Frontal cortex (tissue), 4 donors: ENCODE measurements around the gene IL4. TPM values are rescaled to one million over a fixed set of nuclear protein-coding genes. Genes with fewer than 3 reads are reported as not detected.
"Not testable (repeated sequence)": the region's sequence is repeated elsewhere in the genome, so short reads cannot be mapped to it uniquely, and the experiment has no call there.

Experiments
- DNase-seq, 2 donors: peaks; one replicate each; pipeline ENCODE4 v3.0.0; 2012; ENCODE audit warnings: low spot score in 2 of 2
- FAIRE-seq: peaks from 2 replicates; lab custom pipeline; 2012; peaks lifted over from hg19 to GRCh38; lab: Jason Lieb, UNC
- total RNA-seq: library from RNA; depleted of rRNA; stranded (reverse); fragments of >200 nt; gene quantifications from one replicate; pipeline ENCODE4 v1.2.3, GENCODE V29; 2014
- donor health status: control.
- donor health status: control.
- donor health status: control.

IL4 gene
- total RNA-seq: not detected

- no peak for FAIRE-seq
These were observed at the start of gene IL4 for GRCh38 chr5:132673939-132674630. Gene IL4 (plus strand): TSS chr5:132673989. CDS start chr5:132674051, 62 bp downstream.

GRCh38 chr5:132627470-132627869, 46.3 kb upstream of the IL4 start:
- FAIRE-seq (no peak), DNase-seq (no peak)

More at GRCh38 chr5:132673939-132674630, at the start of gene IL4:
- no peak for DNase-seq

GRCh38 chr5:132628814-132629213, 45.0 kb upstream of the IL4 start:
- FAIRE-seq (no peak), DNase-seq (no peak)

GRCh38 chr5:132629230-132629944, 44.4 kb upstream of the IL4 start:
- FAIRE-seq (no peak), DNase-seq (no peak)

GRCh38 chr5:132633587-132633986, 40.2 kb upstream of the IL4 start:
- not testable (repeated sequence) for FAIRE-seq, DNase-seq

GRCh38 chr5:132635873-132636272, 37.9 kb upstream of the IL4 start:
- no peak for DNase-seq

GRCh38 chr5:132637241-132637640, 36.5 kb upstream of the IL4 start:
- FAIRE-seq (no peak), DNase-seq (no peak)

More at GRCh38 chr5:132635873-132636272, 37.9 kb upstream of the IL4 start:
- no peak for FAIRE-seq

GRCh38 chr5:132639706-132640130, 34.1 kb upstream of the IL4 start:
- FAIRE-seq (no peak), DNase-seq (no peak)

GRCh38 chr5:132640613-132641012, 33.2 kb upstream of the IL4 start:
- no peak for FAIRE-seq
- no peak for DNase-seq

- DNase-seq (no peak), FAIRE-seq (no peak)
These were observed 32.5 kb upstream of the IL4 start for GRCh38 chr5:132641241-132641723.

- FAIRE-seq (no peak), DNase-seq (no peak)
These were observed 31.9 kb upstream of the IL4 start for GRCh38 chr5:132641841-132642240.

GRCh38 chr5:132644177-132644576, 29.6 kb upstream of the IL4 start:
- DNase-seq (no peak), FAIRE-seq (no peak)

- DNase-seq (no peak), FAIRE-seq (no peak)
These were observed 27.1 kb upstream of the IL4 start for GRCh38 chr5:132646583-132647266.

- no peak for FAIRE-seq
- no peak for DNase-seq
These were observed 26.3 kb upstream of the IL4 start for GRCh38 chr5:132647473-132647872.

- no peak for FAIRE-seq
- DNase-seq: no peak
These were observed 25.4 kb upstream of the IL4 start for GRCh38 chr5:132648355-132648754.

- DNase-seq (no peak), FAIRE-seq (no peak)
These were observed 21.8 kb upstream of the IL4 start for GRCh38 chr5:132651838-132652469.

GRCh38 chr5:132653716-132654115, 20.1 kb upstream of the IL4 start:
- DNase-seq (no peak), FAIRE-seq (no peak)

GRCh38 chr5:132655821-132656773, 17.7 kb upstream of the IL4 start:
- FAIRE-seq: no peak
- DNase-seq: peak; percentile 56 to 69

GRCh38 chr5:132656774-132657355, 16.9 kb upstream of the IL4 start:
- no peak for FAIRE-seq

More at GRCh38 chr5:132656774-132657355, 16.9 kb upstream of the IL4 start:
- no peak for DNase-seq
